SJSA1 (cell line): ENCODE results near the gene ZBTB20. TPM values are rescaled to one million over a fixed set of nuclear protein-coding genes. Genes with fewer than 3 reads are reported as not detected.
A peak's percentile ranks its signal among the peaks of the same experiment; 100 is the strongest.

Experiments used
- DNase-seq, 2 experiments: peaks; one replicate each; pipeline ENCODE4 v3.0.0-alpha.2; 2015 to 2020; ENCODE audit warnings: low spot score in 2 of 2, low read depth in 1 of 2
- H3K27ac ChIP-seq: fragments of 250-450 bp; sonication (Bioruptor Pico); 2 replicates; pipeline ENCODE4 v1.5.1; 2020; ENCODE audit warnings: mild to moderate bottlenecking, moderate library complexity
- H3K27me3 ChIP-seq: fragments of 250-450 bp; sonication (Bioruptor Pico); replicated peaks from 2 replicates; pipeline ENCODE4 v1.5.1; 2020; ENCODE audit warnings: mild to moderate bottlenecking, moderate library complexity
- H3K36me3 ChIP-seq: fragments of 250-450 bp; sonication (Bioruptor Pico); 2 replicates; pipeline ENCODE4 v1.5.1; 2020; ENCODE audit warnings: mild to moderate bottlenecking
- H3K4me1 ChIP-seq: fragments of 250-450 bp; sonication (Bioruptor Pico); replicated peaks from 2 replicates; pipeline ENCODE4 v1.6.1; 2021; ENCODE audit warnings: mild to moderate bottlenecking
- H3K4me3 ChIP-seq: fragments of 250-450 bp; sonication (Bioruptor Pico); 2 replicates; pipeline ENCODE4 v1.5.1; 2020; ENCODE audit warnings: mild to moderate bottlenecking
- H3K9me3 ChIP-seq: fragments of 250-450 bp; sonication (Bioruptor Pico); replicated peaks from 2 replicates; pipeline ENCODE4 v1.5.1; 2020; ENCODE audit warnings: mild to moderate bottlenecking
- total RNA-seq: library from RNA; depleted of rRNA; stranded (reverse); fragments of >200 nt; shearing (Covaris generic); gene quantifications from 2 replicates; pipeline ENCODE4 v1.2.3, GENCODE V29; 2014

Gene ZBTB20
- total RNA-seq, 1 experiment from 2014 or later = 18.2 TPM

DNA sequence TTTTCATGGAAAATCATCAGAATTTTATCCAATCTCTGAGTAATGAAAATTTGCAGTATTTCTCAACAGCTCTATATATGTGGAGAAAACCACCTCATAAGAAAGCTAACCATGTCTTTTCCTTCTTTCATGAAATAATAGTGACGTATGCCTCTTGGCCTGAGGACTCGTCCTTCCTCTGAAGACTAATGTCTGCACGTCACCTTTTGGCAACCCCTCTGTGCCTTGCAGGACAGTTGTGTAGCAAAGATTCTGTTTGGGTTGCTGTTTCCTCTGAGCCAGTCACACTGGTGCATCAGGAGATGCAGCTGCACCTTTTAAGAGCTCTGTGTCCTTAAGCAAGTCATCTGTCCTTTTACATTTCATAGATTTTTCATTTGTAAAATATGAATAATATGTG, 684.3 kb downstream of the ZBTB20 start:
- no peak for DNase-seq
- no peaks in the 10 kb centered on the region for H3K27me3 ChIP-seq
- no peaks in the 10 kb centered on the region; the same call in 1 of the 2 replicates for H3K36me3 ChIP-seq
- no peaks in the 10 kb centered on the region for H3K9me3 ChIP-seq
- no peak overlapping the region for H3K27ac ChIP-seq
- no peak overlapping the region for H3K4me3 ChIP-seq
- H3K4me1 ChIP-seq = no peaks in the 10 kb centered on the region

DNA sequence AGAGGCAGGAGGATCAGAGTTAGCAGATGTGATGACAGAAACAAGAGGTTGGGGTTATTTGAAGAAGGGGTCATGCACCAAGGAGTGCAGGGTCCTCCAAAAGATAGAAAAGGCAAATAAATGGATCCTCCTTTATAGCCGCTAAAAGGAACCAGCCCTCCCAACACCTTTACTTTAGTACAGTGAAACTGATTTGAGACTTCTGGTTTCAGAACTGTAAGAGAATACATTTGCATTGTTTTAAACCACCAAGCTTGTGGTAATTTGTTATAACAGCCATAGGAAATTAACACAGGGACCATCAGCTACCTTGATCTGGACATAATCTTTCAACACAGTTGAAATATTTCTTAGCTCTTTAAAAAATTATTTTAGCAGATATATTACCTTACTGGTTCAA, 686.6 kb downstream of the ZBTB20 start:
- Histone ChIP-seq H3K36me3 (no peaks in the 10 kb centered on the region; the same call in 1 of the 2 replicates), H3K27ac (no peak overlapping the region), H3K4me1 (no peaks in the 10 kb centered on the region), H3K9me3 (no peaks in the 10 kb centered on the region), H3K4me3 (no peak overlapping the region), H3K27me3 (no peaks in the 10 kb centered on the region)
- no peak for DNase-seq

DNA sequence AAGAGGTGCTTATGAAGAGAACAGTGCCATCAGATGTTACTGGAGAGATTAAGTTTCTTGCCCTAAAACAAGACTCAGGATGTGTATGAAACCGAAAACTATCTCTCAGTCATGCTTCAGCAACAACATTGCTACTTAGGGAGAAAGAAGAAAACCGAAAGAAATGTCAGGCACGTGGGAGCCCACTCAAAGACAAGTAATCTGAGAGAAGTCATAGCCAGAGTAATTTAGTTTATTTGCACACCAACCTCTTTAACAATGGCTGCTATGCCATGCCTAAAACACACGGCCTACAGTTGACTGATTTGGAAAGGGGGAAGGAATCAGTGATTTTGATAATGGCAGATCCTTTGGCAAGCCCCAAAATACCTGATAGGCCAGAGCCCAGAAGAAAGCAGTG, 690.3 kb downstream of the ZBTB20 start:
- Histone ChIP-seq H3K9me3 (no peaks in the 10 kb centered on the region), H3K27ac (no peak overlapping the region), H3K4me1 (peaks cover 11% of the 10 kb centered on the region), H3K4me3 (no peak overlapping the region), H3K36me3 (no peaks in the 10 kb centered on the region; the same call in 1 of the 2 replicates), H3K27me3 (no peaks in the 10 kb centered on the region)
- no peak for DNase-seq

DNA sequence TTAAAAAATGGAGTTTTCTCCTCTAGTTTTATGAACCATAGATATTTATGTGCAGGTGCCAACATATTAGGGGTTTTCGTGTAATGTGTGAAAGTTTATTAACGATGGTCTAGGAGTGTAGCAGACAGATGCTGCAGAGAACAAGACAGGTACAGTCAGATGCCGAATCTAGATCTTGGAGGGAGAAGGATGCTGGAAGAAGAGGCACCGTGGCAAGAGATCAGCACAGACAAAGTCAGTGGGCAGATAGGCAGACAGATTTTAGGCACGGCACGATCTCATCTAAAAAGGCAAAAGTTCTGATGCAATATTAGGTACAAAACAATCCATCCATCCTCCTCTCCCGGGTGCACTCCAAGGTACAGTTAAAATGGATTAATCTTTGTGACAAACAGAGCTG, 691.7 kb downstream of the ZBTB20 start:
- Histone ChIP-seq H3K27ac (no peak overlapping the region), H3K9me3 (no peaks in the 10 kb centered on the region), H3K4me1 (peaks cover 18% of the 10 kb centered on the region), H3K4me3 (no peak overlapping the region), H3K36me3 (no peaks in the 10 kb centered on the region; the same call in 1 of the 2 replicates), H3K27me3 (no peaks in the 10 kb centered on the region)
- DNase-seq = no peak

DNA sequence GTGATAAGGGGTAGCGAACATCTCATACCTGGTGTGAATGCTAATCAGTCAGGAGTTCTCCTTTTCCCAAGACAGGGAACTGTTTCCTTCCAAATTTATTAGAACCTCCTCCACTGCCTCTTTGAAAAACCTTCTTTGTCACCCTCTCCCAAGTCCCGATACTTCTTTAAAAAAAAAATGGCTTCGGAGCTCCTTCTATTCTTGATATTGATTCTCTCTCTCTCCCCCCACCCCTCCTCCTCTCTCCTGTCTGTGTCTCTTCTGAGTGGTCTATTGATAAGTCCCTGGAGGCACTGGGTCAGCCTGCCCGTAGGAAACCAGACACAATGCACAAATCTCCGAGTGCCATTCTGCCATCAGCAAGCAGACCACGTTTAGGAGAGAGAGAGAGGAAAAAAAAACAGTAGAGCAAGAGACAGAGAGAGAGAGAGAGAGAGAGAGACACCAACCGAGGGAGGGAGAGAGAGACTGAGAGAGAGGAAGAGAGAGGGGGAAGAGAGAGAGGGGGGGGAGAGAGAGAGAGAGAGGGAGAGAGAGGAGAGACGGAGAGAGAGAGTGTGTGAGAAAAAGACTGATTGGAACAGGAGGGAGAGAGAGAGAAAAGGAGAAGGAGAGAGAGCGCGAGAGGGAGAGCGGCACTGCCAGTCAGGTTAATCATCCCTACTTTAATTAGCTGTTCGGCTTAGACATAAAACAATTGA, 692.4 kb downstream of the ZBTB20 start:
- Histone ChIP-seq H3K27ac (no peak overlapping the region), H3K4me1 (peaks cover 18% of the 10 kb centered on the region), H3K4me3 (peak overlapping the region; percentile 7; the same call in 1 of the 2 replicates), H3K36me3 (no peaks in the 10 kb centered on the region; the same call in 1 of the 2 replicates), H3K9me3 (no peaks in the 10 kb centered on the region), H3K27me3 (no peaks in the 10 kb centered on the region)
- peak in 1 of 2 experiments; percentile 32 for DNase-seq

DNA sequence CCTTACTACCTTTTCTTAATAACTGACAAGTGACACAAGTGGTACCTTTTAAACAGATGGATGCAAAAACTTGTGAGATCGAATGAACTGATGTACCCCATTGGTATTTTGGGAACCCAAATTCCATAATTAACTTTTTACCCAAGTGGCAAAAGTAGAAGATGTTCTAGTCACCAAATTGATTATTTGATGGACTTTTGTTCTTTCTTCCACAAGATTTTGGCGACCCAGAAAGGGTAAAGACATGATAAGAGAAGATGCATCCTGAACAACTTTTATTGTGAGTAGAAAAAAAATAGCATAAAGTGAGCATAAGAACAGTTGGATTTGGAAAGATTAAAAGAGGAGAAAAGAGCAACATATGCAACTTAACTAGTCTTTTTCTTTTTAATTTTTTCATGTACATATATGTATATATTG, 693.7 kb downstream of the ZBTB20 start:
- no peak overlapping the region for H3K27ac ChIP-seq
- no peaks in the 10 kb centered on the region; the same call in 1 of the 2 replicates for H3K36me3 ChIP-seq
- H3K4me1 ChIP-seq = peaks cover 18% of the 10 kb centered on the region
- no peak for DNase-seq
- H3K9me3 ChIP-seq = no peaks in the 10 kb centered on the region
- no peaks in the 10 kb centered on the region for H3K27me3 ChIP-seq
- no peak overlapping the region for H3K4me3 ChIP-seq

DNA sequence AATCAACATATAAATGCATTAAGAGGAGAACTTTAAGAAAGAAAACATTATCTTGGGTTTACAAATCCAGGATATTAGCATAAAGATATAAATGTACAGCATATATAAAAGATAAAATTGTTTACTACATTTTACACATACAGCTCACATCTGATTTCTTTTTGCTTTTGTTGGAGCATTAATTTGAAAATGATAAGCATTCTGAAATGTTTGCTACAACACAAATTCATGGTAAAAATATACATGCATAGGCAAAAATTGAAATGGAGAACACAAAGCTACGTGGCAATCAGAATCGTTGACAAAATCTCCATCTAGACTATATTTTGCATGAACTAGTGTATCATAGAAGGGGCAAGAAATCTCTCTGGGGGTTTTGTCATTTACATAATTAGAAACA, 694.2 kb downstream of the ZBTB20 start:
- no peak overlapping the region for H3K4me3 ChIP-seq
- no peaks in the 10 kb centered on the region; the same call in 1 of the 2 replicates for H3K36me3 ChIP-seq
- H3K27ac ChIP-seq = no peak overlapping the region
- H3K9me3 ChIP-seq = no peaks in the 10 kb centered on the region
- H3K27me3 ChIP-seq = no peaks in the 10 kb centered on the region
- no peak for DNase-seq
- peaks cover 18% of the 10 kb centered on the region for H3K4me1 ChIP-seq

DNA sequence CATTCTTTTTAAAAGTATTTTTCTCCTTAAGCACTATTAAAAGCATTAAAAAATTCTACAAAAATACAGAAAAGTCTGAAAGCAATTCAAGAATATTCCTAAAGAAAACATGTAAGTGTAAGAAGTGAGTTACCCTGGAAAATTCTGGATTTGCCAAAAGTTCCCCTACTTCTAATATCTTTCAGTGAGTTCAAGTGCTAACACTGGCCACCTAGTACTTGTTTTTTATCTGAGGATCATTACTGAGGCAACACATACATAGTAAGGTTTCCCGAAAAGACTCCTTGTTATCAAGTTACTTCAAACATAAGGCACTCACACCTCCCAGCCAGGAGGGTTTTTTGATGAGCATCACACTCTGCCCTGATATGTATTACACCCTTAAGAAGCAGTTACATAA, 694.8 kb downstream of the ZBTB20 start:
- H3K36me3 ChIP-seq = no peaks in the 10 kb centered on the region
- peaks cover 18% of the 10 kb centered on the region for H3K4me1 ChIP-seq
- DNase-seq = no peak
- H3K27ac ChIP-seq = no peak overlapping the region
- no peaks in the 10 kb centered on the region for H3K27me3 ChIP-seq
- no peak overlapping the region for H3K4me3 ChIP-seq
- no peaks in the 10 kb centered on the region for H3K9me3 ChIP-seq

DNA sequence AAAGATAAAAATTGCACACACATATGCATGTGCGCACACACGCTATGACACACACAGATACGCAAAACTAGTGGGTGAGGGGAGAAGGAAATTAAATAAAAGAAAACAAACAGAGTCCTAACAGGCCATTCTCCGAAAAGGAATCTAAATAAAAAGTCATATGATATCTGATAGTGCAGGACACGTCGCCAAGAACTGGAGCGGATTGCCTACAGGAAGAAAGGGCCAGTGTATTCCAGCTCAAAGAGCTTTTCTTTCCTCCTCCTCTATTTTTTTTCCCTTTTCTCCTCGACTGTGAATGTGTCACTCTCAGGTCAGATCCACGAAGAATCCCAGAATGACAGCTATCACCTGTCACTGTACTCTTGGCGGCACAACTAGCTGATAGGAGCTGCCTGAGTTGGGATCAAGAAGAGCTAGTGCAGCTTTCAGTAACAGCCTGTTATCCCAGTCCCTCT, 695.5 kb downstream of the ZBTB20 start:
- H3K9me3 ChIP-seq = no peaks in the 10 kb centered on the region
- H3K27me3 ChIP-seq = no peaks in the 10 kb centered on the region
- DNase-seq = peak in 1 of 2 experiments; percentile 15
- peaks cover 18% of the 10 kb centered on the region for H3K4me1 ChIP-seq
- no peaks in the 10 kb centered on the region for H3K36me3 ChIP-seq
- H3K27ac ChIP-seq = no peak overlapping the region
- no peak overlapping the region for H3K4me3 ChIP-seq

DNA sequence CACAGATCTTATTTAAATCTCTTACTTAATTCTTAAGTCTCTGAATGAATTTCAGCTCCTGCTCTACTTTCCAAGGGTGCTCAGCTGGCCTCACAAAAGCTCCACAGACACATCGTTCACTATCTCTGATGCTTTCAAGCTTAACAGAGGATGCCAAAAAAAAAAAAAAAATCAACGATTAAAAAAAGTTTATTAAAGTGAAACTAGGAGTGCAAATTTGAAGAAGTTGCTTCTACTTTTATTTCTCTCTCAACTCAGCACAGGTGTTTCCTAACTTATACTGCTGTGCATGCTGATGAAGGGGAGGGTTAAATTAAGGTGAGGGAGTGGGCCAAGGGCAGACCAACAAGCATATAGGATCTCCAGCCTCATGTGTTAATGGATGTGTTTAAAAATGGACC, 696.0 kb downstream of the ZBTB20 start:
- no peaks in the 10 kb centered on the region for H3K36me3 ChIP-seq
- H3K4me1 ChIP-seq = peaks cover 18% of the 10 kb centered on the region
- H3K9me3 ChIP-seq = no peaks in the 10 kb centered on the region
- H3K4me3 ChIP-seq = no peak overlapping the region
- no peaks in the 10 kb centered on the region for H3K27me3 ChIP-seq
- no peak overlapping the region for H3K27ac ChIP-seq
- no peak for DNase-seq

DNA sequence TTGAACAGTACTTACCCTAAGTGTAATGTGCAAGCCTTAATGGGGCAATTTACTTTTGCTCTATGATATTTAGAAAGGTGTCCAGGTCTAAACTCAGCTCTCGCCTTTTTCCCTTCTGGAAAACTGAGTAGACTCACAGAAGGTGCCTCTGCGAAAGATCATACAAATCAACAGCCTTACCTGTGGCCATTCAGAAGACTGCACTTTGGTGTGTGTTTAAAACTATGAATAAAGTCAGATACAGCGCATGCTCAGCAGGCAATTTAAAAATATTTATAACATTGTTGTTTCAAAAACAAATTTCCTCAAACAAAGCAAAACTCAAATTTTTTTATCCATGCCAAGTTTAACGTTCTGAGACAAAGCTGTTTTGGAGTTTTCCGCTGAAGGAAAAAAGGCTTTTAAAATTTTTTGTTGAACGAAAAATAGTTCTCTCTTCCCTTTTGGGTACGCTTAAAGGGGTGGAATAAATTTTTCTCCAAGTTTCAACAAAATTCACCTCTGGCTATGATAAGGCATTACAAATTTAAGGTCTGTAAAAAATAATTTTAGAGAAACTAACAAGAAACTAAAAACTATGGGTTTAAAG, 697.0 kb downstream of the ZBTB20 start:
- no peak overlapping the region for H3K27ac ChIP-seq
- no peaks in the 10 kb centered on the region for H3K36me3 ChIP-seq

DNA sequence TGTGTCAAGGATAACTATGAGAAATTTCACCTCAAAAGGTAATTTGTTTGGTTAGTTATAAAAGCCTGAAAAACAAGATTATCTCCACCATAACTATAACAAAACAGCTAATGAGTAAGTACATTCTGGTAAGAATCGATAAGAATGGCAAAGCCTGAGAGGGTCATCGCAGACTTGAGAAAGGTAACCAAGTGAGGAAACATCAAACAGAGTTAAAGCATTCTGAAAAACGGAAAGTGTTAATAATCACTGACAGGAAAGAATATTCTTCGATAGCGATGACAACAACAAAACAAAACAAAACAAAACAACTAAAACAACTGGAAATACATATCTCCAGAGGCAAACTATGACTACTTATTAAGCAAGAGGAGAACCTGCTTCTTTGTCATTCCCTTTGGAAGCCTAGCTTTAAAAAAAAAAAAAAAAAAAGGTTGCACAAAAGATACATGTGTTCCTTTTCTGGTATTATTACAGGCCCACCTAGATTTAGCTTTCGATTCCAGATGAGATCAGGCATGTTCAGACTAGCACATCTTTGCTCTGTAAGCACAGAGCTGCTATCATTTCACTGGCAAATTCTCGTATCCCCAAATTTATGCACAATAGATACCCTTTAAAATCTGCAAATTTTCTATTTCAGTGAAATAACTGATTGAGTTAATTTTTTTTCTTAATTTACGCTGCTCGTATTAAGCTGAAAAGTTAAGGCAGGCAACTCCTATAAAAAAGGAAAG, 697.6 kb downstream of the ZBTB20 start:
- peaks cover 14% of the 10 kb centered on the region for H3K4me1 ChIP-seq
- no peaks in the 10 kb centered on the region for H3K36me3 ChIP-seq
- DNase-seq = no peak
- H3K4me3 ChIP-seq = no peak overlapping the region
- no peaks in the 10 kb centered on the region for H3K27me3 ChIP-seq
- H3K27ac ChIP-seq = no peak overlapping the region
- H3K9me3 ChIP-seq = no peaks in the 10 kb centered on the region

More for the DNA sequence above, 697.0 kb downstream of the ZBTB20 start:
- Histone ChIP-seq H3K4me1 (peaks cover 16% of the 10 kb centered on the region), H3K4me3 (no peak overlapping the region), H3K27me3 (no peaks in the 10 kb centered on the region), H3K9me3 (no peaks in the 10 kb centered on the region)
- DNase-seq = no peak

DNA sequence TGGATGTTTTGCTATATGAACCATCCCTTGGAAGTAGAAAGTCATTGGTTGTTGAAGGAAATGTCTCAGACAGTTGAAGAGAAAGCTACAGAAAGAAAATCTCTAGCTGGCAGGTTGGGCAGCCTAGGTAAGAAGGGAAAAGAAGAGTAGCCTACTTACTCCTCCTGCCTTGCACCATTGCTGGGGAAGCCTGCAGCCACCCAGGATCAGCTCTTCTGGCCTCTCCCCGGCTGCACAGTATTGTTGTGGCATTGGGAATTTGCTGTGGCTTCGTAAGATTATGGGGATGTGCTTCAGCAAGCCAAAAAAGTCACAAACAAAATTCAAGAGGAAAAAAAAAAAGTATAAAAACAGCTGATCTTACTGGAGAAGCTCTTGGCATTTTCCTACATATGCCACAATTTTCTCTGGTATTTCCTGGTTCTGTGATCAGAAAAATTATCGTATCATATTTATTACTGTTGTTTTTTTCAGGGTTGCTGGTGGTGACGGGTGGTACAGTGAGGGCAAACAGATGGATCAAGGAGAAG, 699.1 kb downstream of the ZBTB20 start:
- H3K27ac ChIP-seq = no peak overlapping the region

DNA sequence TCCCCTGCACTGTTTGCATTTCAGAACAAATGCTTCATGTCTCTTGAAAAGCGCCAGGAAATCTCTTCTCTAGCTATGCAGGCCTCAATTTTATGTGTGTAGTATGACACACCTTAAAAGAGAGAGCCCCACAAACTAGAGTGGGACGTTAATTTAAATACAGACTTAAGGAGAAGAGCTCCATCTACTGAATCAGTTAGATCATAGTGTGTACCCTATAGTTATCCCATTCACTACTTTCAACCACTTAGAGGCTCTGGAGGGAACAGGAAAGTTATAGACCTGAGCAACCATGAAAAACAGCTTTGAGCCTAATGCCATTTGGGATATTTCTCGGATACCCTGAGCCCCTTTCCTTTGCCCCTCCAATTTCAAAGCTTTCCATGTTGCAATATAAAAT, 699.5 kb downstream of the ZBTB20 start:
- no peak for DNase-seq
- Histone ChIP-seq H3K36me3 (no peaks in the 10 kb centered on the region), H3K27ac (no peak overlapping the region)

More for the DNA sequence above, 699.1 kb downstream of the ZBTB20 start:
- H3K4me1 ChIP-seq = peaks cover 14% of the 10 kb centered on the region
- H3K9me3 ChIP-seq = no peaks in the 10 kb centered on the region
- no peak overlapping the region for H3K4me3 ChIP-seq
- H3K36me3 ChIP-seq = no peaks in the 10 kb centered on the region
- no peak for DNase-seq
- no peaks in the 10 kb centered on the region for H3K27me3 ChIP-seq

More for the DNA sequence above, 699.5 kb downstream of the ZBTB20 start:
- Histone ChIP-seq H3K4me3 (no peak overlapping the region), H3K4me1 (peaks cover 17% of the 10 kb centered on the region), H3K9me3 (no peaks in the 10 kb centered on the region), H3K27me3 (no peaks in the 10 kb centered on the region)
